Panc1 (cell line): ENCODE measurements around the gene CDK5RAP1. TPM values are rescaled to one million over a fixed set of nuclear protein-coding genes. Genes with fewer than 3 reads are reported as not detected.

Source experiments
- ATAC-seq: fragments of 200-7000 bp; cut with Tn5 transposase; 2 replicates; pipeline ENCODE4 v1.9.1; 2020; ENCODE audit warnings: mild to moderate bottlenecking, moderate library complexity
- BruUV-seq: library from RNA; stranded (reverse); fragments of 400-500 nt; replicated peaks from 2 replicates; lab custom pipeline; 2021; lab: Mats Ljungman, UMichigan
- CTCF ChIA-PET: fragments of 300-600 bp; sonication (Branson Sonifier 250); formaldehyde crosslinking; loops from one replicate; lab custom pipeline; 2022; ENCODE audit warnings: antibody characterized with exemption; lab: Charles Lee
- POLR2A ChIA-PET: fragments of 300-600 bp; sonication (Branson Sonifier 250); formaldehyde crosslinking; loops from one replicate; lab custom pipeline; 2022; ENCODE audit warnings: antibody characterized with exemption; lab: Charles Lee
- DNase-seq: peaks from one replicate; pipeline ENCODE4 v3.0.0-alpha.2; 2010; ENCODE audit warnings: low read depth, low spot score
- H3K27ac ChIP-seq: 2 replicates; pipeline ENCODE4 v1.5.1; 2011; ENCODE audit warnings: mild to moderate bottlenecking, low read length, inconsistent platforms
- H3K27me3 ChIP-seq: fragments of 200-500 bp; sonication (Bioruptor generic); 2 replicates; pipeline ENCODE4 v1.6.0; 2014; ENCODE audit warnings: low read length, inconsistent platforms; ENCODE audit not compliant: control insufficient read depth, insufficient read depth
- H3K36me3 ChIP-seq: fragments of 200-500 bp; sonication (Bioruptor generic); 2 replicates; pipeline ENCODE4 v1.5.1; 2014; ENCODE audit warnings: inconsistent platforms, mild to moderate bottlenecking, low read length, moderate library complexity; ENCODE audit not compliant: control insufficient read depth, insufficient read depth
- H3K4me1 ChIP-seq: 2 replicates; pipeline ENCODE4 v1.5.1; 2011; ENCODE audit warnings: inconsistent platforms, mild to moderate bottlenecking, low read length, moderate library complexity; ENCODE audit not compliant: control insufficient read depth, insufficient read depth
- H3K4me3 ChIP-seq, 2 experiments: 2 replicates each; pipeline ENCODE4 v1.5.1; 2011 to 2012; ENCODE audit warnings: low read depth in 2 of 2, low read length in 2 of 2, mild to moderate bottlenecking in 2 of 2, inconsistent platforms in 1 of 2, moderate library complexity in 1 of 2
- H3K9me3 ChIP-seq: fragments of 200-500 bp; sonication (Bioruptor generic); 2 replicates; pipeline ENCODE4 v1.5.1; 2014; ENCODE audit warnings: low read depth, mild to moderate bottlenecking, inconsistent platforms, low read length, moderate library complexity; ENCODE audit not compliant: control insufficient read depth, insufficient read depth
- CTCF ChIP-seq: fragments of 450-650 bp; IDR thresholded peaks from 2 replicates; pipeline ENCODE4 v1.5.1; 2017; ENCODE audit warnings: mild to moderate bottlenecking
- POLR2AphosphoS5 ChIP-seq: IDR thresholded peaks from 2 replicates; pipeline ENCODE4 v1.6.1; 2012; ENCODE audit warnings: mild to moderate bottlenecking, low read depth, low read length, moderate library complexity
- REST ChIP-seq, 2 experiments: IDR thresholded peaks; 2 replicates each; pipeline ENCODE4 v1.6.1; 2011 to 2012; ENCODE audit warnings: low read depth in 2 of 2, control low read depth in 1 of 2, low read length in 1 of 2, mild to moderate bottlenecking in 1 of 2, moderate library complexity in 1 of 2; ENCODE audit not compliant: insufficient read depth in 1 of 2
- SIN3A ChIP-seq: IDR thresholded peaks from 2 replicates; pipeline ENCODE4 v1.6.1; 2012; ENCODE audit warnings: low read depth, mild to moderate bottlenecking, low read length, moderate library complexity, borderline replicate concordance; ENCODE audit not compliant: insufficient read depth
- TCF7L2 ChIP-seq: IDR thresholded peaks from 2 replicates; pipeline ENCODE4 v1.6.1; 2011; ENCODE audit warnings: mild to moderate bottlenecking, low read depth, low read length, inconsistent platforms
- in situ Hi-C: cut with HindIII; loops from 2 replicates; pipeline ENCODE4 v1.10.0; 2016; ENCODE audit warnings: low sequenced_read_pairs, low pct_unique_long_range_greater_than_20kb
- intact Hi-C: fragments of 100-400 bp; cut with micrococcal nuclease; formaldehyde crosslinking; loops from one replicate; pipeline ENCODE4 v1.10.0; 2022; ENCODE audit not compliant: unreplicated experiment
- total RNA-seq: library from RNA; stranded (reverse); gene quantifications from one replicate; pipeline ENCODE4 v1.2.1, GENCODE V29; 2021; ENCODE audit not compliant: unreplicated experiment

CDK5RAP1 gene
- total RNA-seq, 1 experiment from 2014 or later = 34.8 TPM

- BruUV-seq = no TSS peak
- no peak for TF ChIP-seq CTCF
- no peak for TF ChIP-seq SIN3A
- TF ChIP-seq POLR2AphosphoS5 = no peak
- no peak for TF ChIP-seq REST (IDR thresholded peaks at IDR 0.05; ENCODE audit: insufficient read depth in 1 of 2, low read depth in 2 of 2, low read length in 1 of 2)
- TF ChIP-seq TCF7L2 = no peak
- in situ Hi-C loops (no loop called here), intact Hi-C loops (no loop called here)
- POLR2A ChIA-PET = no interaction called here
- no peak for DNase-seq
- Histone ChIP-seq H3K27me3 (no peaks in the 10 kb centered on the region), H3K9me3 (no peaks in the 10 kb centered on the region), H3K4me1 (no peaks in the 10 kb centered on the region; the same call in 1 of the 2 replicates), H3K36me3 (no peaks in the 10 kb centered on the region), H3K4me3 (no peak overlapping the region), H3K27ac (no peak overlapping the region)
- no peak for ATAC-seq
- CTCF ChIA-PET = no interaction called here
These were observed 84.4 kb downstream of the CDK5RAP1 start for GRCh38 chr20:33316958-33317357.

- intact Hi-C loops = no loop called here
- DNase-seq (no peak), ATAC-seq (no peak; the same call in 1 of the 2 replicates)
- POLR2A ChIA-PET = no interaction called here
- Histone ChIP-seq H3K27ac (no peak overlapping the region), H3K4me1 (no peaks in the 10 kb centered on the region; the same call in 1 of the 2 replicates), H3K27me3 (no peaks in the 10 kb centered on the region), H3K4me3 (no peak overlapping the region), H3K36me3 (no peaks in the 10 kb centered on the region), H3K9me3 (no peaks in the 10 kb centered on the region)
- in situ Hi-C loops = no loop called here
- no peak for TF ChIP-seq REST (IDR thresholded peaks at IDR 0.05; ENCODE audit: insufficient read depth in 1 of 2, low read depth in 2 of 2, low read length in 1 of 2)
- no TSS peak for BruUV-seq
- CTCF ChIA-PET = no interaction called here
These were observed 85.0 kb downstream of the CDK5RAP1 start for GRCh38 chr20:33316343-33316742.
